Measurements from ENCODE around the gene BRAT1.
A peak's percentile ranks its signal among the peaks of the same experiment; 100 is the strongest.

DNA sequence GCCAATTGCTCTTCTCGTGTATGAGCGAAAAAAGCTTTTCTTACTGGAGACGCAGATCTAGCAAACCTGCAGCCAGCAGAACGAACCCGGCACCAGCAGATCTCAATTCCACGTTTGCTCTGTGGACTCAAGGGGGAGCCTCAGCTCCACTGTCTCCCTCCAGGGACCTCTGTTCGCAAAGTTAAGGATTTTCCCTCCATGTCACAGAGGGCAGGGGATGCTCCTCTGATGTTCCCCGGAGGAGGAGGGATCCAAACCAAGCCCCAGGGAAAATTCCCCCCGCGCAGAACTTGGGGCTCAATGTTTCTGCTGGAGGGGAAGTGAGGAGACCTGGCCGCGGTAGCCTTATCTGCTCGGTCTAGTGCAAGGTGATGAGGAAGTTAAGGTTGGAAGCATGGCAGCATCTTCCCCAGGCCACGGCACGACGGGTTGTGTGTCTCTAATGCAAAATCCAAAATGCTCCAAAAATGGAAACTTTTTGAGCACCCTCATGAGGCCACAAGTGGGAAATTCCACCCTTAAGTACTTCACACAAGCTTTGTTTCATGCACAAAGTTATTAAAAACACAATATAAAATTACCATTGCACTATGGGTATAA is 12.5 kb upstream of the BRAT1 start:
- TF ChIP-seq, protein P1, sequence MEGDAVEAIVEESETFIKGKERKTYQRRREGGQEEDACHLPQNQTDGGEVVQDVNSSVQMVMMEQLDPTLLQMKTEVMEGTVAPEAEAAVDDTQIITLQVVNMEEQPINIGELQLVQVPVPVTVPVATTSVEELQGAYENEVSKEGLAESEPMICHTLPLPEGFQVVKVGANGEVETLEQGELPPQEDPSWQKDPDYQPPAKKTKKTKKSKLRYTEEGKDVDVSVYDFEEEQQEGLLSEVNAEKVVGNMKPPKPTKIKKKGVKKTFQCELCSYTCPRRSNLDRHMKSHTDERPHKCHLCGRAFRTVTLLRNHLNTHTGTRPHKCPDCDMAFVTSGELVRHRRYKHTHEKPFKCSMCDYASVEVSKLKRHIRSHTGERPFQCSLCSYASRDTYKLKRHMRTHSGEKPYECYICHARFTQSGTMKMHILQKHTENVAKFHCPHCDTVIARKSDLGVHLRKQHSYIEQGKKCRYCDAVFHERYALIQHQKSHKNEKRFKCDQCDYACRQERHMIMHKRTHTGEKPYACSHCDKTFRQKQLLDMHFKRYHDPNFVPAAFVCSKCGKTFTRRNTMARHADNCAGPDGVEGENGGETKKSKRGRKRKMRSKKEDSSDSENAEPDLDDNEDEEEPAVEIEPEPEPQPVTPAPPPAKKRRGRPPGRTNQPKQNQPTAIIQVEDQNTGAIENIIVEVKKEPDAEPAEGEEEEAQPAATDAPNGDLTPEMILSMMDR (conservative IDR thresholded peaks at IDR 0.05; ENCODE audit: low read length) = peak; percentile 38; the same call in 1 of the 2 replicates
- no peak for TF ChIP-seq EZH2phosphoT487 (IDR thresholded peaks at IDR 0.05; ENCODE audit: borderline replicate concordance)

Data from Loucy (cell line).